Renal cortex interstitium (tissue), 11 donors: ENCODE results near the gene SCYGR1. TPM values are rescaled to one million over a fixed set of nuclear protein-coding genes. Genes with fewer than 3 reads are reported as not detected.
"Not testable (repeated sequence)": the region's sequence is repeated elsewhere in the genome, so short reads cannot be mapped to it uniquely, and the experiment has no call there.

Source experiments
- DNase-seq, 11 donors: peaks; one replicate each; pipeline ENCODE4 v3.0.0-alpha.2; 2013; ENCODE audit warnings: low read depth in 9 of 11, low spot score in 4 of 11; ENCODE audit errors: extremely low read depth in 1 of 11
- polyA plus RNA-seq, 3 donors: library from polyadenylated mRNA; unstranded; fragments of 120-200 nt; gene quantifications; one replicate each; pipeline ENCODE4 v1.2.1, GENCODE V29; 2013; ENCODE audit not compliant: insufficient read length in 3 of 3

Gene SCYGR1
- polyA plus RNA-seq, 3 donors = not detected

GRCh38 chr2:227377467-227378351 is 10.0 kb downstream of the SCYGR1 start:
- no peak for DNase-seq

GRCh38 chr2:227376656-227377396 is 10.9 kb downstream of the SCYGR1 start:
- DNase-seq = no peak

GRCh38 chr2:227374158-227374557 is 13.6 kb downstream of the SCYGR1 start:
- no peak for DNase-seq

- no peak for DNase-seq
These were observed 14.4 kb downstream of the SCYGR1 start for GRCh38 chr2:227373389-227373788.

- DNase-seq = no peak
These were observed 16.9 kb downstream of the SCYGR1 start for GRCh38 chr2:227370791-227371312.

- DNase-seq = no peak
These were observed 17.7 kb downstream of the SCYGR1 start for GRCh38 chr2:227370092-227370491.

- DNase-seq = no peak
These were observed 19.2 kb downstream of the SCYGR1 start for GRCh38 chr2:227368574-227368973.

GRCh38 chr2:227367427-227367795 is 20.3 kb downstream of the SCYGR1 start:
- no peak for DNase-seq

- DNase-seq = no peak
These were observed 20.9 kb downstream of the SCYGR1 start for GRCh38 chr2:227366769-227367426.

- DNase-seq = no peak
These were observed 21.9 kb downstream of the SCYGR1 start for GRCh38 chr2:227365833-227366232.

- DNase-seq = not testable (repeated sequence)
These were observed 23.0 kb downstream of the SCYGR1 start for GRCh38 chr2:227364585-227365263.

- DNase-seq = no peak
These were observed 24.0 kb downstream of the SCYGR1 start for GRCh38 chr2:227363756-227364155.

- DNase-seq = no peak
These were observed 27.4 kb downstream of the SCYGR1 start for GRCh38 chr2:227360351-227360750.

GRCh38 chr2:227351639-227352038 is 36.1 kb downstream of the SCYGR1 start:
- no peak for DNase-seq

GRCh38 chr2:227349989-227350612 is 37.6 kb downstream of the SCYGR1 start:
- no peak for DNase-seq

- no peak for DNase-seq
These were observed 39.4 kb downstream of the SCYGR1 start for GRCh38 chr2:227348324-227348723.

GRCh38 chr2:227347117-227347516 is 40.6 kb downstream of the SCYGR1 start:
- peak in 3 of 11 donors; percentile 9 to 25 (median 18) for DNase-seq

- DNase-seq = no peak
These were observed 43.5 kb downstream of the SCYGR1 start for GRCh38 chr2:227344231-227344630.

- no peak for DNase-seq
These were observed 46.2 kb downstream of the SCYGR1 start for GRCh38 chr2:227341553-227341952.
